ENCODE data around the gene MSL3B.

Gene MSL3B

GRCh38 chr2:233828546-233829192 is 39.5 kb downstream of the MSL3B start (continued):
- no peak for TF ChIP-seq ZNF518B (CRISPR knock-in tag; IDR thresholded peaks at IDR 0.05)

GRCh38 chr2:233824373-233824772 is 43.8 kb downstream of the MSL3B start:
- H3K9me1 ChIP-seq (ENCODE audit: control insufficient read depth, insufficient read depth, low read length): no peaks in the 10 kb centered on the region
- H3K79me2 ChIP-seq (ENCODE audit: control insufficient read depth, insufficient read depth, low read length): no peaks in the 10 kb centered on the region
- 4% methylated on average over 6 of the region's 7 CpGs for whole genome bisulfite sequencing (ENCODE audit: insufficient coverage, low coverage, missing lambda C conversion rate)
- no peak overlapping the region for H3K4me2 ChIP-seq (ENCODE audit: insufficient read depth, low read length)
- POLR2A ChIA-PET: interaction anchor here (0.8 to 1.1 kb wide), 2 partner anchors 14 to 188 kb away, joined by 3 read pairs; partner anchors contain the start of gene UGT1A10
- FAIRE-seq (no peak), DNase-seq (ENCODE audit: extremely low read depth in 1 of 4, low spot score in 3 of 4) (no peak), ATAC-seq (no peak)
- H3K9me3 ChIP-seq (replicated peaks; ENCODE audit: control insufficient read depth, insufficient read depth, low read depth, low read length): no peaks in the 10 kb centered on the region
- H4K20me1 ChIP-seq (replicated peaks; ENCODE audit: control insufficient read depth, insufficient read depth, low read length): no peaks in the 10 kb centered on the region; the same call in 1 of the 2 replicates
- H3K27ac ChIP-seq (ENCODE audit: extremely low read depth, low read depth, low read length): no peak overlapping the region
- H3K4me3 ChIP-seq: no peak overlapping the region
- peaks cover 2 to 41% of the 10 kb centered on the region in 2 experiments; a peak in 3 of 5 replicates for H3K27me3 ChIP-seq (ENCODE audit: control insufficient read depth in 2 of 2, insufficient read depth in 2 of 2, low read length in 2 of 2)
- no TSS peak for BruUV-seq (replicated peaks)
- TF ChIP-seq IRF1 (CRISPR knock-in tag; IDR thresholded peaks at IDR 0.05; ENCODE audit: borderline replicate concordance) (no peak), RNF219 (CRISPR knock-in tag; IDR thresholded peaks at IDR 0.05) (no peak), GATA2 (CRISPR knock-in tag; IDR thresholded peaks at IDR 0.05) (no peak), ZNF707 (CRISPR knock-in tag; conservative IDR thresholded peaks at IDR 0.05) (no peak), CXXC5 (CRISPR knock-in tag; IDR thresholded peaks at IDR 0.05) (no peak), ZBTB49 (CRISPR knock-in tag; IDR thresholded peaks at IDR 0.05; ENCODE audit: borderline replicate concordance) (no peak), CHCHD3 (CRISPR knock-in tag; IDR thresholded peaks at IDR 0.05) (no peak), POLR2AphosphoS5 (IDR thresholded peaks at IDR 0.05; ENCODE audit: control insufficient read depth, insufficient read depth, low read depth, low read length) (no peak), GATAD2B (IDR thresholded peaks at IDR 0.05; ENCODE audit: borderline replicate concordance) (no peak), ZNF134 (CRISPR knock-in tag; conservative IDR thresholded peaks at IDR 0.05) (no peak)
- no peak overlapping the region for H2AFZ ChIP-seq (ENCODE audit: low read depth, low read length)
- CTCF ChIA-PET (ENCODE audit: low intra/inter-chr PET ratio): no interaction called here
- no peak overlapping the region for H3K9ac ChIP-seq (ENCODE audit: insufficient read depth in 1 of 2, low read depth in 2 of 2, low read length in 2 of 2)
- H3K4me1 ChIP-seq (replicated peaks in 1 of 2; ENCODE audit: control insufficient read depth in 2 of 2, insufficient read depth in 2 of 2, low read length in 2 of 2): peaks cover 0 to 5% of the 10 kb centered on the region in 2 experiments; a peak in 2 of 5 replicates
- in situ Hi-C loops (cut with MboI) (no loop called here), intact Hi-C loops (cut with micrococcal nuclease) (no loop called here)
- H3K36me3 ChIP-seq (ENCODE audit: control insufficient read depth, insufficient read depth, low read length): no peaks in the 10 kb centered on the region

Data from K562 (cell line).